Measurements from ENCODE around the gene CCDC92. TPM values are rescaled to one million over a fixed set of nuclear protein-coding genes. Genes with fewer than 3 reads are reported as not detected.

Gene CCDC92
- total RNA-seq, 1 experiment from 2014 or later: 53.7 TPM

GRCh38 chr12:123992118-123992825 is 19.6 kb upstream of the CCDC92 start:
- Histone ChIP-seq H3K4me3 (ENCODE audit: low read depth in 2 of 2, low read length in 2 of 2) (no peak overlapping the region), H3K27ac (ENCODE audit: low read length) (no peak overlapping the region), H3K4me1 (ENCODE audit: control insufficient read depth, insufficient read depth, low read length) (no peaks in the 10 kb centered on the region), H3K9me3 (ENCODE audit: control insufficient read depth, insufficient read depth, low read depth, low read length) (no peaks in the 10 kb centered on the region), H3K36me3 (ENCODE audit: control insufficient read depth, insufficient read depth, low read length) (peaks cover 9% of the 10 kb centered on the region), H3K27me3 (ENCODE audit: control insufficient read depth, insufficient read depth, low read length) (no peaks in the 10 kb centered on the region)
- DNase-seq (ENCODE audit: low read depth, low spot score) (no peak), ATAC-seq (no peak)
- ChIA-PET CTCF (no interaction called here), POLR2A (no interaction called here)
- in situ Hi-C loops (cut with HindIII; ENCODE audit: low pct_unique_long_range_greater_than_20kb, low sequenced_read_pairs) (no loop called here), intact Hi-C loops (cut with micrococcal nuclease; ENCODE audit: unreplicated experiment) (no loop called here)
- BruUV-seq (replicated peaks): no TSS peak
- TF ChIP-seq POLR2AphosphoS5 (IDR thresholded peaks at IDR 0.05; ENCODE audit: low read depth, low read length): no peak
- TF ChIP-seq REST (IDR thresholded peaks at IDR 0.05; ENCODE audit: insufficient read depth in 1 of 2, low read depth in 2 of 2, low read length in 1 of 2): no peak
- TF ChIP-seq TCF7L2 (IDR thresholded peaks at IDR 0.05; ENCODE audit: low read depth, low read length): no peak
- no peak for TF ChIP-seq SIN3A (IDR thresholded peaks at IDR 0.05; ENCODE audit: borderline replicate concordance, insufficient read depth, low read depth, low read length)
- TF ChIP-seq CTCF (IDR thresholded peaks at IDR 0.05): no peak

GRCh38 chr12:123991372-123991951 is 18.8 kb upstream of the CCDC92 start:
- H3K27ac ChIP-seq (ENCODE audit: low read length): no peak overlapping the region
- ChIA-PET CTCF (no interaction called here), POLR2A (no interaction called here)
- no peaks in the 10 kb centered on the region for H3K4me1 ChIP-seq (ENCODE audit: control insufficient read depth, insufficient read depth, low read length)
- no peak for ATAC-seq
- in situ Hi-C loops (cut with HindIII; ENCODE audit: low pct_unique_long_range_greater_than_20kb, low sequenced_read_pairs) (no loop called here), intact Hi-C loops (cut with micrococcal nuclease; ENCODE audit: unreplicated experiment) (no loop called here)
- TF ChIP-seq CTCF (IDR thresholded peaks at IDR 0.05) (no peak), POLR2AphosphoS5 (IDR thresholded peaks at IDR 0.05; ENCODE audit: low read depth, low read length) (no peak), TCF7L2 (IDR thresholded peaks at IDR 0.05; ENCODE audit: low read depth, low read length) (no peak), SIN3A (IDR thresholded peaks at IDR 0.05; ENCODE audit: borderline replicate concordance, insufficient read depth, low read depth, low read length) (no peak), REST (IDR thresholded peaks at IDR 0.05; ENCODE audit: insufficient read depth in 1 of 2, low read depth in 2 of 2, low read length in 1 of 2) (no peak)
- H3K9me3 ChIP-seq (ENCODE audit: control insufficient read depth, insufficient read depth, low read depth, low read length): no peaks in the 10 kb centered on the region
- BruUV-seq (replicated peaks): no TSS peak
- no peak overlapping the region for H3K4me3 ChIP-seq (ENCODE audit: low read depth in 2 of 2, low read length in 2 of 2)
- no peaks in the 10 kb centered on the region for H3K27me3 ChIP-seq (ENCODE audit: control insufficient read depth, insufficient read depth, low read length)
- H3K36me3 ChIP-seq (ENCODE audit: control insufficient read depth, insufficient read depth, low read length): peaks cover 11% of the 10 kb centered on the region
- DNase-seq (ENCODE audit: low read depth, low spot score): no peak
